ENCODE data around the gene PDSS2.
A peak's percentile ranks its signal among the peaks of the same experiment; 100 is the strongest.
"Not testable (repeated sequence)": the region's sequence is repeated elsewhere in the genome, so short reads cannot be mapped to it uniquely, and the experiment has no call there.

Gene PDSS2

GRCh38 chr6:107144666-107145065, 314.7 kb downstream of the PDSS2 start:
- DNase-seq, result no peak

GRCh38 chr6:107144014-107144413, 315.4 kb downstream of the PDSS2 start:
- no peak for DNase-seq

DNA sequence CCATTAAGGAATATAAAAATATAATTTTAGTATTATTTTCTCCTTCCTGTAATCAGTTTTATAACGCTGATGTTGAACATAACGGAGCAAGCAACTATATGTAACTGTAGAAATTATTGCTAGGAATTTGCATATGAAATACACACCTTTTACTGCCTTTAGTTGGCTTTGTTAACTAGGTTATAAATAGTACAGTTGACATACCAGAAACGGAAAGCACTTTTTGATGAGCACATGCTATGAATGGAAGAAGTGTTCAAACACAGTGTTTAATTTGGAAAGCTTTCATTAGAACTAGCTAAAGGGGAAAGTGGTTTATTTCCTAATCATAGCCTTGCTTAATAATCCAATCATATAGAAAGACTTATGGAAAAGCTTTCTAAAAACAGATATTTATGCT, 318.8 kb downstream of the PDSS2 start:
- DNase-seq, result no peak

DNA sequence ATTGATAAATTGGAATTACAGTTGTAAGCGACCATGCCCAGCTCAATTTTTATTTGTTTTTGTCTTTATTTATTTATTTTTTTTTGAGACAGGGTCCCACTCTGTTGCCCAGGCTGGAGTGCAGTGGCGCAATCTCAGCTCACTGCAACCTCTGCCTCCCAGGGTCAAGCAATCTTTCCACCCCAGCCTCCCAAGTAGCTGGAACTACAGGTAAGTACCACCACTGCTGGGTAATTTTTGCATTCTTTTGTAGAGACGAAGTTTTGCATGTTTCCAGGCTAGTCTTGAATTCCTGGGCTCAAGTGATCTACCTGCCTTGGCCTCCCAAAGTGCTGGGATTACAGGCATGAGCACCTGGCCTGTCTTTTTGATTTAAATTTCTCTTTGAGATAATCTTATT, 323.0 kb downstream of the PDSS2 start:
- not testable (repeated sequence) for DNase-seq

DNA sequence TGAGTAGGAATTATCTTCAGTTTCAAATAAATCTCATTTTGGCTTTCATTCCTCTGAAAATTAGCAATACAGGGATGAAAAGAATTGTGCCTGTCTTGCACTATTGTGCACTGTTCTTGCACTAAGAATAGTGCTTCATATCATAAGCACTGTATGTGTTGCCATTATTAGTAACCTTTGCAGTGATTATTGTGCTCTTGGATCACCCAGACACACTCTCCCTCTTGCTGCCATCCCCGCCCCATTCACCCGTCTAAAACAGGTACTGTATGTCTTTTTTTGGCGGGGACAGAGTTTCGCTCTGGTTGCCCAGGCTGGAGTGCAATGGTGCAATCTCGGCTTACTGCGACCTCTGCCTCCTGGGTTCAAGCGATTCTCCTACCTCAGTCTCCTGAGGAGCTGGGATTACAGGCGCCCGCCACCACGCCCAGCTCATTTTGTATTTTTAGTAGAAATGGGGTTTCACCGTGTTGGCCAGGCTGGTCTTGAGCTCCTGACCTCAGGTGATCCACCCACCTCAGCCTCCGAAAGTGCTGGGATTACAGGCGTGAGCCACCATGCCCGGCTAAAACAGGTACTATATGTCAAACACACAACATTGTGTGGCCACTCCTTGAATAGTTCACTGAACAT, 324.2 kb downstream of the PDSS2 start:
- not testable (repeated sequence) for DNase-seq

DNA sequence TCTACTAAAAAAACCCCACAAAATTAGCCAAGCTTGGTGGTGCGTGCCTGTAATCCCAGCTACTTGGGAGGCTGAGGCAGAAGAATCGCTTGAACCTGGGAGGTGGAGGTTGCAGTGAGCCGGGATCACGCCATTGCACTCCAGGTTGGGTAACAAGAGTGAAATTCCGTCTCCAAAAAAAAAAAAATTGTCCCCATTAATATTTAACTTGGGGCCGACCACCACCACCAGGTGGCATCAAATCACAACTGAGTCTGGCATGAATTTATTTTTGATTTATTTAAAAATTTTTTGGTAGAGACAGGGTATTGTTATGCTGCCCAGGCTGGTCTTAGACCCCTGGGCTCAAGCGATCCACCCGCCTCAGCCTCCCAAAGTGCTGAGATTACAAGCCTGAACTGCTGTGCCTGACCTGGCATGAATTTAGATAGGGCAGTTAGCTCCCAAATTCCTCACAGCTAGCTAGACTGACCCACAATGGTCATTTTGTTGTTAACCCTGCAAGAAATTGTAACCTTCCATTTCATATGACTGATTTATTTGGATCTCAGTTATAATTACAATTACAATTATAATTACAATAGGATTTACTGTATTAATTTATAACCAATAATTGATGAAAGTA, 326.9 kb downstream of the PDSS2 start:
- DNase-seq, result peak; percentile 31

DNA sequence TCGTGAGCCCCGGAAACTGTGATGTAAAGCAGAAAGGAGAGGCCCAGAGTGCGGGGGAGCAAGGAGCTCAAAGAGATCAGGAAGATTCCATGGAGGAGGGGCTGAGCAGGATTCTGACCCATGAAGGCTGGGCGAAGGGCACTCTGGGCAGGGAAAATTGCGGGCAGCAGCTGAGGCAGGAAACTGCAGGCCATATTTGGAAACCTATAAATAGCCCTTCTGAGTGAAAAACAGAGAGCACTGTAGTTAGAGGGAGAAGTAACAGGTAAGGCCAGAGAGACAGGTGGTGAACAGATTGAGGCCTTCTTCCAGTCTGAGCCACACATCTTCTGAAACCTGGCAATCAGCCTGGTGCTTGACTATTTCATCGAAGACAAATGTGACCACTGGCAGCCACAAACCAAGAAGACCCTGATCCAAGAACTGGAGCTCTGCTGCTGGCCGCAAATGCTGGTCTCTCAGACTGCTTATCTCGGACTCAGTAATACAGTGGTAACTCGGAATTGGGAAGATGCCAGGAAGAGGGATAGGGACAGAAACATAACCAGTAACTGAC, 329.9 kb downstream of the PDSS2 start:
- no peak for DNase-seq

DNA sequence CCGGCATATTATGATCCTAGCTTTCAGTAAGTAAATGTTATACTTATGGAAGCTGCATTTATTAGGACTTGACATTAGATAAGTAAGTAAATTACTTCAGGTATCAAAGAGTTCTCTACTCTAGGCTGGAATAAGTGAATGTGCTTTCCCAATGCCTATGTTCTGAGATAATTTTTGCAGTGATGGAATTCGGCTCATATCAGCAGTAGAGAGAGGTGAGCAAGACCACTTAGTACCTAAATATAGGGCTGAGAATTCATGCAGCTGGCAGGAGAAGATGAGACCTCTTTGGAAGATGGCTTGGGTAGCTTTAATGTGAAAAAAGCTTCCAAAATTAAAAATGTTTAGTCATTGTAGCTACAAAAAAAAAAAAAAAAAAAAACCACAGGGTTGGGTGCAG, 330.8 kb downstream of the PDSS2 start:
- DNase-seq, result no peak

DNA sequence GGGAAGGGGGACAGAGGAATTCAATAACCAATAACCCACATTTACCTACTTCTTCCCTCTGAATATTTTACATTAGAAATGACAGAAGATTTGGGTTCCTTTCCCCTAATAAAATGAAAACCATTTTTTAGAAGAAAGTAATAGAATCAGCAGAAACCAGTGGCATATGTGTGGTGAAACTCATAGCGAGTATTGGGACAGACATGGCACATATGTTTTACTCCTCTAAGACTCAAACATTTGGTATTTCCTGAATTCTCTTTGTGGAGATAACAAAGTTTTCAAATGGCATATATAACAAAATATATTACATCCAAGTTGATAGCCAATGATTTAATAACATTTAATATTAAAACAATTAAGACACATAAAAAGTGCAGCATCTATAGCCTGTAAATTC, 331.2 kb downstream of the PDSS2 start:
- no peak for DNase-seq

DNA sequence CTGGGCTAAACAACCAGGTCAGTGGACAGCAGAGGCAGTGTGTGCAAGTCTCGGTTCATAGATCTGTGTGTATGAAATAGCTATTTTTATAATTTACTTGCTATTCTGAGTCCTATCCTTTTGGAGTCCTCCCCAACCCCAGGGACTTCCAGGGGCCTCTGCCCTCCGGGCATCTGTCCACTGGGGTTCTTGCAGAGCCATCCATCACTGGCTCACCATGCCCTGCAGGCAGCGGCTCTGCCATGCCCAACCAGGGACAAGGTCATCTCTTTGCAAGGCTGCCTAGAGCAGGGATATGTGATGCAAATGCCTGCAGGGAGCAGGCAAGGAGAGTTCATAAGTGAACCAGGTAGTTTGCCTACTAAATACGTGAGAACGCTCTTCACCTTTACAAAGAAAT, 333.6 kb downstream of the PDSS2 start:
- DNase-seq, result no peak

- DNase-seq, result no peak
Measured at GRCh38 chr6:107124934-107125348, 334.4 kb downstream of the PDSS2 start.

DNA sequence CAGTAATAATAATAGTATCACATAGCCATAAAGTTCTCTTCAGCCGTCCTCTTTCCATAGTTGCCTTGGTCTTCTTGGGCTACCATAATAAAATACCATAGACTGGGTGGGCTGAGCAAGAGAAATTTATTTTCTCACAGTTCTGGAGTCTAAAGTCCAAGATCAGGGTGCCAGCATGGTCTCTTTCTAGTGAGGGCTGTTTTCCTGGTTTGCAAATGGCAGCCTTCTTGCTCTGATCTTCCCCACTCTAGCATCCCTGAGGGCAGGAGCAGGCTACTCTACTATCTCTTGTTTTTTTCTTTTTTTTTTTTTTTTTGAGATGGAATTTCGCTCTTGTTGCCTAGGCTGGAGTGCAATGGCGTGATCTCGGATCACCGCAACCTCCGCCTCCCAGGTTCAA, 335.9 kb downstream of the PDSS2 start:
- no peak for DNase-seq

GRCh38 chr6:107122748-107123147, 336.6 kb downstream of the PDSS2 start:
- DNase-seq, result no peak

GRCh38 chr6:107121964-107122495, 337.3 kb downstream of the PDSS2 start:
- no peak for DNase-seq

DNA sequence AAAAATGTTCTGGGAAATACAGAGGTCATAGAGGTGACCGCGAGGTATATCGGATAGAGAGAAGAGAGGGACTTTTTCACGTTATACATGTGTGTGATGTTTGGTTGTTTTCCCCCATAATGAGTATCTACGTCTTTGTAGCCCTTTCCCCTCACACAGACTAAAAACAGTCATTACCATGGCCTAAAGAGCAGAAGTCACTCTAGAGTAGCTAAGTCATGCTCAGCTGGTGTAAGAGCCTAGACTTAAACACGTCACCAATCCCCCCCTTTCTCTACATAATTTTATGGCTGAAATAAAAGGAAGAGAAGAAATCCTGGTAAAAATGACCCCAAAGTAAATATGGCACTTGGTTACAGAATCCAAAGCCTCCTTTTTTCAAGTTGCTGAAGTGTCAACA, 338.1 kb downstream of the PDSS2 start:
- no peak for DNase-seq

- DNase-seq, result no peak
Measured at GRCh38 chr6:107120404-107120803, 339.0 kb downstream of the PDSS2 start.

- no peak for DNase-seq
Measured at GRCh38 chr6:107118976-107119375, 340.4 kb downstream of the PDSS2 start.

- not testable (repeated sequence) for DNase-seq
Measured at GRCh38 chr6:107118540-107118939, 340.8 kb downstream of the PDSS2 start.

DNA sequence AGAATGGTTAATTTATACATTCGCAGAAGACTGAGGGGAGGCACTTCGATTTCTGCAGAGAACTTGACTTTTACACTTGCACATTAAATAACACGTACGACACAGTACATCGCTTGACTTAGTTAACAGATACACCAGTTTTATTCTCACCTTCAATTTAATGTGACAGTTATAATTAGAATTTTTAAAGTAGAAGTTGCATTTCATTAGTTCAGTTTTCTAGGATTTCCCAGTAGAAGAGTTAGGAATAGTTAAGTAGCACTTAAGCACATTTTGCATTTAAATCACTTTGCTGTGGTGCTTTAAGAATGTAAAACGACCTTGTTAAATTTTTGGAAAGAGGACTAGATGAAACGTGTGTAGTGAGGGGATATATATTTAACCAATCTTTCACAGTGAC, 342.4 kb downstream of the PDSS2 start:
- no peak for DNase-seq

GRCh38 chr6:107116328-107116892, 343.0 kb downstream of the PDSS2 start:
- peak; percentile 5 for DNase-seq

DNA sequence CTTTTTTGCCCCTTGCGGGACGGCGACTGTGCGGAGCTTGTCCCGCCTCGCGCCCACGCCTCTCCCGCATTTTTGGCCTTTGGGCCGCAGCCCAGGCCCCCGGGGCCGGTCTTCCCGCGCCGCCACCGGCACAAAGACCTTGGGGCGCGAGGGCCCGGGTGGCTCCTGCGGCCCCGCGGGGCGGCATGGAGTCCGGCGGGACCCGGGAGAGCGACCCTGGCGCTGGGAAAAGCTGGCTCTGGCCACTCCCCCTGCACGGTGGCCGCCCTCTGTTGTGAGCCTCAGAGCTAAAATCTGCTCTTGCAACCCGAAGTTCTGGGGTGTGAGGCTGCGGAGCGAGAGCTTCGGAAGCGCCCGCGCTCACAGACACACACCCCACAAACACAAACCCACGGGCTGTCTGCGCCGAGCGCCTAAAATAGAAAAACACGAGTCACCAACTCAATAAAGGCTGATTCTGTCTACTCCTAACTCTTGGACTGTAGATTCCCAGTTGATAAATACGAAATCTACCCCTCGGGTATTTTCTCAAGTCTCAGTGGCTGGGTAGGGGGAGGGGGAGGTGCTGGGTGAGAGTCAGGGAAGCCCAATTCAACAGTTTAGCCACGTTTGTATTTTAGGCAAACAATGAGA, 343.6 kb downstream of the PDSS2 start:
- peak; percentile 37 for DNase-seq

DNA sequence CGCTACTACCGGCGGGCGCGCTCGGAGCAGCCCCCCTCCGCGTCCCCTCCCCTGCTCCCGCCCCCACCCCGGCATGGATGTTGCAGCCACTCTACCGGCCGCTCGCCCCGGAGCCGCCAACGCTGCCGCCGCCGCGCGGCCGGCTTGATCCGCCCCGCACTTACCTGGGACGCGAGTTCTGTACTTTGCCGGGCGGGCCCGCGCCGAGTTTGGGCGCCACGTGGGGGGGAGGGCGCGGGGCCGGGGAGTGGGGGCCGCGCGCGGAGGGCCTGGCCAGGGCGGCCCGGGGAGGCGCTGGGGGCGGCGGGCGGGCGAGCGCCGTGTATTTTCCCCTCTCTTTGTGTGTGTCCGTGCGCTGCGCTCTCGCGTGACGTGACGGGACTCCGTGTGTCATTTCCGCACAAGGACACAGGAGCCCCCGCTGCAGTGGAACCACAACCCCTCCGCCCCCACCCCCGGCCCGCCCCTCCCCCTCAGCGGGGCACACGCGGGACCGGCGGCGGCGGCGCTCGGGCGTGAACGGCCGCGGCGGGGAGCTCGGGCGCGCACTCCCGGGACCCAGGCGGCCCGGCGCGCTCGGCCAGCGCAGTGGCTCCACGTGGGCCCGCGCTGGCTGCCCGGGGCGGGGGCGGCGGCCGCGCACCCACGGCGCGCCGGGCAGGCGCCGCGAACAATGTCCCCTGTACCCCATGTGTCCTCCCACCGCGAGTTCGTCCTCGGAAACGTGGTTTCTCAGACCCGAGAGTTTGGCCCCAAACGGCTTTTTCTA, 344.3 kb downstream of the PDSS2 start, which contains the start of gene BEND3:
BEND3 (minus strand) TSS at position 590 of the 769 bp plus-strand sequence. CDS start 16,230 bp downstream, outside the sequence.
- peak; percentile 49 for DNase-seq
